Skeletal muscle tissue (tissue), 4 donors: ENCODE measurements around the gene CATSPER4. TPM values are rescaled to one million over a fixed set of nuclear protein-coding genes. Genes with fewer than 3 reads are reported as not detected.
"Not testable (repeated sequence)": the region's sequence is repeated elsewhere in the genome, so short reads cannot be mapped to it uniquely, and the experiment has no call there.

Experiments
- H3K27ac ChIP-seq: one replicate; pipeline ENCODE4 v1.7.0; 2013; ENCODE audit warnings: mild to moderate bottlenecking, low read depth, low read length, inconsistent platforms
- H3K27me3 ChIP-seq, 3 donors: one replicate each; pipeline ENCODE4 v1.7.0; 2013; ENCODE audit warnings: low read length in 3 of 3; ENCODE audit not compliant: control insufficient read depth in 3 of 3, insufficient read depth in 3 of 3
- H3K36me3 ChIP-seq, 3 donors: one replicate each; pipeline ENCODE4 v1.7.0; 2013; ENCODE audit warnings: low read length in 3 of 3; ENCODE audit not compliant: control insufficient read depth in 3 of 3, insufficient read depth in 3 of 3
- H3K4me1 ChIP-seq, 3 donors: one replicate each; pipeline ENCODE4 v1.7.0; 2013; ENCODE audit warnings: low read length in 3 of 3, mild to moderate bottlenecking in 3 of 3; ENCODE audit not compliant: control insufficient read depth in 3 of 3, insufficient read depth in 3 of 3
- H3K4me3 ChIP-seq, 3 donors: one replicate each; pipeline ENCODE4 v1.7.0; 2013; ENCODE audit warnings: low read length in 3 of 3
- H3K9ac ChIP-seq, 3 donors: one replicate each; pipeline ENCODE4 v1.7.0; 2013; ENCODE audit warnings: low read length in 3 of 3, mild to moderate bottlenecking in 3 of 3, moderate library complexity in 2 of 3, low read depth in 1 of 3
- H3K9me3 ChIP-seq, 3 donors: one replicate each; pipeline ENCODE4 v1.7.0; 2013; ENCODE audit warnings: low read length in 3 of 3; ENCODE audit not compliant: control insufficient read depth in 3 of 3
- total RNA-seq: library from RNA; depleted of rRNA; stranded (reverse); fragments of >200 nt; gene quantifications from one replicate; pipeline ENCODE4 v1.2.3, GENCODE V29; 2014
- donor health status: Osteomylitis.

The CATSPER4 gene
- total RNA-seq, 1 donor from 2014 or later = not detected

DNA sequence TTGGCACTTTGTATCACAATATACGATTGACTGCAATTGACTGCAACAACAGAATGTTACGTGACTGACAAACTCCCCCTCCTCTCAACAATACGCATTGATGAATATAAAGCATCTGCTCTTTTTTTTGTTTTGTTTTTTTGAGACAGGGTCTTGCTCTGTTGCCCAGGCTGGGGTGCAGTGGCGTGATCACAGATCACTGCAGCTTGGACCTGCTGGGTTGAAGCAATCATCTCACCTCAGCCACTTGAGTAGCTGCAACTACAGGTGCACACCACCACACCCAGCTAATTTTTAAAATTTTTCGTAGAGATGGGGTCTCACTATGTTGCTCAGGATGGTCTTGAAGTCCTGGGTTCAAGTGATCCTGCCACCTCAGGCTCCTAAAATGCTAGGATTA is 22.3 kb downstream of the CATSPER4 start:
- Histone ChIP-seq H3K27ac (no peak overlapping the region), H3K4me1 (peaks cover 0 to 16% (median 7%) of the 10 kb centered on the region in 3 donors), H3K27me3 (no peaks in the 10 kb centered on the region), H3K9ac (no peak overlapping the region), H3K4me3 (no peak overlapping the region), H3K36me3 (no peaks in the 10 kb centered on the region), H3K9me3 (no peaks in the 10 kb centered on the region)

DNA sequence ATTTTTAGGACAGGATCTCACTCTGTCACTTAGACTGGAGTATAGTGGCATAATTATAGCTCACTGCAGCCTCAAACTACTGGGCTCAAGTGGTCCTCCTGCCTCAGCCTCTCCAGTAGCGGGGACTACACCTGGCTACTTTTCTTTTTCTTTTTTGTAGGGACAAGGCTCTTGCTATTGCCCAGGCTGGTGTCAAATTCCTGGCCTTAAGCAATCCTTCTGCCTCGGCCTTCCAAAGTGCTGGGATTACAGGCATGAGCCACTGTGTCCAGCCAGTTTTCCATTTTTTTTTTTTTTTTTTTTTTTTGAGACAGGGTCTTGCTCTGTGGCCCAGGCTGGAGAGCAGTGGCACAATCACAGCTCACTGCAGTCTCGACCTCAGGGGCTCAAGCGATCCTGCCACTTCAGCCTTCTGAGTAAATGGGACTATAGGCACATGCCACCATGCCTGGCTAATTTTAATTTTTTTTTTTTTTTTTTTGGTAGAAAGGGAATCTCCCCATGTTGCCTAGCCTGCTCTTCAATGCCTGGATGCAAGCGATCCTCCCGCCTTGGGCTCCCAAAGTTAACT is 23.0 kb downstream of the CATSPER4 start:
- no peak overlapping the region for H3K4me3 ChIP-seq
- no peaks in the 10 kb centered on the region for H3K9me3 ChIP-seq
- no peak overlapping the region for H3K27ac ChIP-seq
- H3K27me3 ChIP-seq = no peaks in the 10 kb centered on the region
- H3K9ac ChIP-seq = no peak overlapping the region
- no peaks in the 10 kb centered on the region for H3K36me3 ChIP-seq
- H3K4me1 ChIP-seq = peaks cover 0 to 16% (median 7%) of the 10 kb centered on the region in 3 donors

DNA sequence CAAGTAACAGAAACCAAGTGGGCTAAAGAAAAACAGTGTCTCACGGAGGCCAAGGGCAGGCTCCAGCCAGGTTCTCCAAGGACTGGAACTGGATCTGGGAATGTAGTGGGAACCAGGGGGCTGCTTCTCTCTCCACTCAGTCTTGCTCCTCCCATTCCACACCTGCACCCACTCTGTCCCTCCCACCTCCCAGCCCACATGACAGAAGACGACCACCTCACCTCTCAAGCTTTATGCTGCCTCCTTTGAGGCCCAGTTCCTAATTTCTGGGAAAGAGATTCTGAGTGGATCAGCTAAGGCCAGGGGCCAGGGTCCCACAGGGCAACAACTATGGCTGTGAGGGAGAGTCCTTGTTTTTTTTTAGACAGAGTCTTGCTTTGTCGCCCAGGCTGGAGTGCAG is 24.8 kb downstream of the CATSPER4 start:
- Histone ChIP-seq H3K36me3 (no peaks in the 10 kb centered on the region), H3K4me1 (peaks cover 0 to 9% (median 7%) of the 10 kb centered on the region in 3 donors), H3K27me3 (no peaks in the 10 kb centered on the region), H3K4me3 (no peak overlapping the region), H3K9ac (no peak overlapping the region), H3K27ac (no peak overlapping the region), H3K9me3 (no peaks in the 10 kb centered on the region)

DNA sequence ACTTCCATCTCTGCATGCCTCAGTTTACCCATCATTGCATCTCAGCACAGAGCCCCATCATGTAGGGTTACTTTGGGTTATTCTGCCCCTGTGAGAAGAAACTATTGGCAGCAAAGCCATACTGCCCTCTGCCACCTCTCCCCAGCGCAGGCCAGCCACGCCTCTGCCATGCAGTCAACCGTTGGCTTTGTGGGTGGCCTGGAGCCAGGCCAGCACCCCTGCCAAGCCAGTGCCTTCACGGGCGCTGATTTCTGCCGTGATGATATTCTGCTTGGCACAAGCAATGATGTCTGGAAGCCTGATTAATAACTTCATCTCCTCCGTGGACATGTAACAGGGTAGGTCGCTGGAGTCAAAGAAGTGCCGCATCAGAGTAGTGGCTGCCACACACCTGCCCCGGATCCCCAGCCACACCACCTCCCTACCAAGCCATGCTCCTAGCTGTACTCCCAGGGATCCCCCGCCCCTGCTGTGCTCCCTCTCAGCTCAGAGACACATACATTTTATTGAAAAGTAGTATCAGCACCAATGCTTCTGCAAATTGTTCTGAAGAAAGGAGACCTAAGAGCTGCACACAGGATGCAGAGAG is 28.6 kb downstream of the CATSPER4 start:
- H3K4me3 ChIP-seq = no peak overlapping the region
- H3K27ac ChIP-seq = no peak overlapping the region
- no peaks in the 10 kb centered on the region for H3K9me3 ChIP-seq
- H3K4me1 ChIP-seq = no peaks in the 10 kb centered on the region
- no peak overlapping the region for H3K9ac ChIP-seq
- H3K27me3 ChIP-seq = peaks cover 0 to 4% (median 0%) of the 10 kb centered on the region in 3 donors
- H3K36me3 ChIP-seq = no peaks in the 10 kb centered on the region

DNA sequence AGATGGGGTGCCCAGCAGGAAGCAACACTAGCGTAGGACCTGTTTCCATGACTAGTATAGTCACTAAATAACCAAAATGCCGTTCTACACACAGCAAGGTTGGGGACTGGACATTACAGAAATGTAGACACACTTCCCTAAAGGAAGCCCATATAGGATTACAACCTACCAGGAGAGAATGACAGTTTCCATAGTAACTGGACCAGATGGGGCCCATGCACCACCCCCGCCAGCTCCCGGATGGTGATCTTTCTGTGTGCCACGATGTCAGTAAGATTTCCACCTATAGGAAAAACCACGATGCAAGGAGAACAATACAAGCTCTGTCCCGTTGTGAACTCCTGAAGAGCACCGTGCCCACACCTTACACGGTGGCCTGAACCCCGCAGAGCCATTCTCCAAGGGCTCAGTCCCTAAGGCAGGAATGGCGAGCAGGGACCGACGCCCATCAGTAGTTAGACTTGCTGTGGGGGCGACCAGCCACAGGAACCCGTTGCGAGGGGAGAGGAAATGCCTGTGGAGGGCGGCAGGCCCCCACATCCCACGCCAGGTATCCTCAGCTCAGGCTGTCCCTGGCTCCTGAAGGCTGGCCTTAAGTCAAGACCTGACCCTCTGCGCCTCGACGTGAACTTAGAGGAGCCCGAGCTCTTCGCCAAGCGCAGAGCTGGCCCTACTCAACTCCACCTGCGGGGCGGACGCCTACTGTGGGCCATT is 30.0 kb downstream of the CATSPER4 start:
- Histone ChIP-seq H3K27me3 (peaks cover 0 to 4% (median 0%) of the 10 kb centered on the region in 3 donors), H3K9me3 (no peaks in the 10 kb centered on the region), H3K9ac (no peak overlapping the region), H3K36me3 (no peaks in the 10 kb centered on the region), H3K27ac (no peak overlapping the region), H3K4me1 (peaks cover 0 to 7% (median 5%) of the 10 kb centered on the region in 3 donors), H3K4me3 (no peak overlapping the region)

DNA sequence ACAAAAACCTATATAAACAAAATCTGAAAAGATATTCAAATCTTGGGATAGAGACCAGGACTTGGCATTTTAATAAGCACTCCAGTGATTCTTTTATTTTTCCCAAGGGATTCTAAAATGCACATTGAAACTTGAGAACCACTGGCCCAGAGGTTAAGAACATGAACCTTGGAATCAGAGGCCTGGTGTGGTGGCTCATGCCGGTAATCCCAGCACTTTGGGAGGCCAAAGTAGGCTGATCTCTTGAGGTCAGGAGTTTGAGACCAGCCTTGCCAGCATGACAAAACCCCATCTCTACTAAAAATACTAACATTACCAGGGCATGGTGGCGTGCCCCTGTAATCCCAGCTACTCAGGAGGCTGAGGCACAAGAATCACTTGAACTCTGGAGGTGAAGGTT is 30.7 kb downstream of the CATSPER4 start:
- no peak overlapping the region for H3K4me3 ChIP-seq
- no peak overlapping the region for H3K27ac ChIP-seq
- no peaks in the 10 kb centered on the region for H3K9me3 ChIP-seq
- H3K27me3 ChIP-seq = peaks cover 0 to 4% (median 0%) of the 10 kb centered on the region in 3 donors
- peaks cover 5 to 13% (median 11%) of the 10 kb centered on the region in 3 donors for H3K4me1 ChIP-seq
- H3K9ac ChIP-seq = no peak overlapping the region
- no peaks in the 10 kb centered on the region for H3K36me3 ChIP-seq

DNA sequence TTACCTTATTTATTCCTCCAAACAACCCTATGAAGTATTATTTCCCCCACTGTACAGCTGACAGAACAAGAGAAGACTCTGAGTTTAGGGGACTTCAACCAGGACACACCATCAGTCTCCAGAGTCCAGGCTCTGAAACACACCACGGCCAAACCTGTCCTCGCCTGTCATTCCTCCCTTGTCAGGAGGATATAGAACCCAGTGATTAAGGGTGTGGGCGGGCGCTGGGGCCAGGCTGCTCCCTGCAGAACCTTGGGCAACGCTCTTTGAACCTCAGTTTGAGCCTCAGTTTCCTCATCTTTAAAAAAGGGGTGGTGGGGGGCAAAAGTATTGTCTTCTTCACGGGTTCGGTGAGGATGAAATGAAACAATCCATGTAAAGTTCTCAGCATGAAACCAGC is 34.2 kb downstream of the CATSPER4 start:
- peak overlapping the region; percentile 58 for H3K27ac ChIP-seq
- H3K4me3 ChIP-seq = peak overlapping the region in 2 of 3 donors; percentile 72 to 82

DNA sequence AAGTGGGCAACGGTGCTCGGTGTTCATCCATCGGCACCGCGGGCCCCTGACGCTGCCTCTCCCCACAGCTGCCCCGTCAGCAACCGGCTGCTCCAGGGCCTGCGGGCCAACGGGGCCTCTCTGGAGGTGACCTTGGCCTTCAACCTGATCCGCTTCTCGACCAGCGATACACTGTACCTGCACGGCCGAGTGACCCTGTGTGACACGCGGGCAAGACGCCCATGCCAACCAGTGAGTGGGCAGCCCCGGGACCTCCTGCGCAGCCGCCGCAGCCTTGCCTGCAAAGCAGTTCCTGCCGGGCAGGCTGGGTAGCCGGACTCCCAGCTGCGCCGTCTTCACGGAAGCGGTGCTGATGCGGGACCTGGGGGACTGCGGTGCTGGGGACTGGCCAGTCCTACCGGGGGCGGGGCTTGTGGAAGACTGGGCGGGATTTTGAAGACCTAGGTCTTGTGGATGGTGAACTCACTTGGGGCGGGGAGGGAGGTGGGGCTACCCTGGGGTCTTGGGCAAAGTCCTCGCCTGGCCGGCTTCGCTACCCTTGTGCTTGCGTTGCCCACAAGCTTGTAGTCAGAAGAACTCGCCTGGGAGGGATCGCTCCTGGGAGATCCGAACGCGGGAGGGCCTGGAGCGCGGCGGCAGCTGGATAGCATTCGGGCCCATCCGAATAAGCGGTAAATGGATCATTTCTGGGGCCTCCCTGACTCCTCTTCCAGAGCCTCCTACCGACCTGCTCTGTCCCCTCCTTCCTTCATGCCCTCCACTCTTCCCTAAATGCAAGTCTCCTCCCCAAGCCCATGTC is 34.8 kb downstream of the CATSPER4 start:
- Histone ChIP-seq H3K27me3 (peaks cover 4 to 6% (median 4%) of the 10 kb centered on the region in 3 donors), H3K36me3 (no peaks in the 10 kb centered on the region), H3K27ac (peak overlapping the region; percentile 58), H3K9me3 (no peaks in the 10 kb centered on the region), H3K4me1 (peaks cover 5 to 13% (median 11%) of the 10 kb centered on the region in 3 donors), H3K4me3 (peak overlapping the region; percentile 72 to 82 (median 74)), H3K9ac (peak overlapping the region; percentile 70 to 85 (median 74))

More for the DNA sequence above, 34.2 kb downstream of the CATSPER4 start:
- Histone ChIP-seq H3K9ac (peak overlapping the region in 1 of 3 donors; percentile 85), H3K9me3 (no peaks in the 10 kb centered on the region), H3K27me3 (peaks cover 4 to 6% (median 4%) of the 10 kb centered on the region in 3 donors), H3K4me1 (peaks cover 5 to 13% (median 11%) of the 10 kb centered on the region in 3 donors), H3K36me3 (no peaks in the 10 kb centered on the region)

DNA sequence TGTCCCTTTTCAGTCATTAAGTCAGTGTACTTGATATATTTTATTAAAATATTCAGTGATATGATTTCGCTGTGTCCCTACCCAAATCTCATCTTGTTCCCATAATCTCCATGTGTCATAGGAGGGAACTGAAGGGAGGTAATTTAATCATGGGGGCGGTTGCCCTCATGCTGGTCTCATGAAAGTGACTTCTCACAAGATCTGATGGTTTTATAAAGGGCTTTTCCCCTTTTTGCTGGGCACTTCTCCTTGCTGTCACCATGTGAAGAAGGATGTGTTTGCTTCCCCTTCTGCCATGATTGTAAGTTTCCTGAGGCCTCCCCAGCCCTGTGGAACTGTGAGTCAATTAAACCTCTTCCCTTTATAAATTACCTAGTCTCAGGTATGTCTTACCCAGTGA is 40.3 kb downstream of the CATSPER4 start:
- not testable (repeated sequence) for H3K27me3 ChIP-seq, H3K4me3 ChIP-seq, H3K9me3 ChIP-seq, H3K36me3 ChIP-seq, H3K9ac ChIP-seq, H3K27ac ChIP-seq
- peaks cover 7 to 21% (median 13%) of the 10 kb centered on the region in 3 donors for H3K4me1 ChIP-seq
